ENCODE data around the gene RBM20.

DNA sequence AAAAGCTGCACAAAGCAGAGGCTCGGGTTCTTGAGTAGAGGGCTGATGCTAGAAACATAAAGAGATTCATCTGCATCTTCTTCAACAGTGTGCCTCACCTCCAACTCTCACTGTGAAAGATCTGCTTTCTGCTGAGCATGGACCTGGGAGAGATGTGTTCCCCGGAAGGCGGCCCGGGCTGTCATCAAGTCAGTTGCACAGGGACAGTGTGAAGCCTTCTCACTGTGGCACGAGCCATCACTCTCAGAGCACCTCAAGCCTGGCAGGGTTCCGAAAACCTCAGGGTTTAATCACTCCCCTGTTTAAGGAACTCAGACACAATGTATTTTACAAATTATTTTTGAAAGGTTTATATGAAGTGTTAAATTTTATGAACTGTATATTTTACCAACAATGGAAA lies 98.7 kb downstream of the RBM20 start:
- TF ChIP-seq, protein P1, sequence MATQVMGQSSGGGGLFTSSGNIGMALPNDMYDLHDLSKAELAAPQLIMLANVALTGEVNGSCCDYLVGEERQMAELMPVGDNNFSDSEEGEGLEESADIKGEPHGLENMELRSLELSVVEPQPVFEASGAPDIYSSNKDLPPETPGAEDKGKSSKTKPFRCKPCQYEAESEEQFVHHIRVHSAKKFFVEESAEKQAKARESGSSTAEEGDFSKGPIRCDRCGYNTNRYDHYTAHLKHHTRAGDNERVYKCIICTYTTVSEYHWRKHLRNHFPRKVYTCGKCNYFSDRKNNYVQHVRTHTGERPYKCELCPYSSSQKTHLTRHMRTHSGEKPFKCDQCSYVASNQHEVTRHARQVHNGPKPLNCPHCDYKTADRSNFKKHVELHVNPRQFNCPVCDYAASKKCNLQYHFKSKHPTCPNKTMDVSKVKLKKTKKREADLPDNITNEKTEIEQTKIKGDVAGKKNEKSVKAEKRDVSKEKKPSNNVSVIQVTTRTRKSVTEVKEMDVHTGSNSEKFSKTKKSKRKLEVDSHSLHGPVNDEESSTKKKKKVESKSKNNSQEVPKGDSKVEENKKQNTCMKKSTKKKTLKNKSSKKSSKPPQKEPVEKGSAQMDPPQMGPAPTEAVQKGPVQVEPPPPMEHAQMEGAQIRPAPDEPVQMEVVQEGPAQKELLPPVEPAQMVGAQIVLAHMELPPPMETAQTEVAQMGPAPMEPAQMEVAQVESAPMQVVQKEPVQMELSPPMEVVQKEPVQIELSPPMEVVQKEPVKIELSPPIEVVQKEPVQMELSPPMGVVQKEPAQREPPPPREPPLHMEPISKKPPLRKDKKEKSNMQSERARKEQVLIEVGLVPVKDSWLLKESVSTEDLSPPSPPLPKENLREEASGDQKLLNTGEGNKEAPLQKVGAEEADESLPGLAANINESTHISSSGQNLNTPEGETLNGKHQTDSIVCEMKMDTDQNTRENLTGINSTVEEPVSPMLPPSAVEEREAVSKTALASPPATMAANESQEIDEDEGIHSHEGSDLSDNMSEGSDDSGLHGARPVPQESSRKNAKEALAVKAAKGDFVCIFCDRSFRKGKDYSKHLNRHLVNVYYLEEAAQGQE (IDR thresholded peaks at IDR 0.05; ENCODE audit: unreplicated experiment) = no peak
- no peak for TF ChIP-seq POLR2AphosphoS5 (IDR thresholded peaks at IDR 0.05; ENCODE audit: low read depth)

All from GM23338 (cell line).